Ectodermal cell (in vitro differentiated cells): ENCODE data around the gene ITGB5.

Experiments
- H3K27ac ChIP-seq: 2 replicates; pipeline ENCODE4 v1.7.0; 2013; ENCODE audit warnings: mild to moderate bottlenecking, low read depth, low read length; ENCODE audit not compliant: insufficient read depth, poor library complexity, severe bottlenecking
- H3K27me3 ChIP-seq: 2 replicates; pipeline ENCODE4 v1.7.0; 2013; ENCODE audit warnings: mild to moderate bottlenecking, low read length; ENCODE audit not compliant: insufficient read depth, control insufficient read depth, poor library complexity, severe bottlenecking
- H3K36me3 ChIP-seq: one replicate; pipeline ENCODE4 v1.7.0; 2013; ENCODE audit warnings: low read length; ENCODE audit not compliant: control insufficient read depth, insufficient read depth
- H3K4me1 ChIP-seq: one replicate; pipeline ENCODE4 v1.7.0; 2013; ENCODE audit warnings: low read length; ENCODE audit not compliant: control insufficient read depth, insufficient read depth
- H3K4me3 ChIP-seq: 2 replicates; pipeline ENCODE4 v1.7.0; 2013; ENCODE audit warnings: low read depth, low read length, control low read depth; ENCODE audit not compliant: insufficient read depth
- H3K9me3 ChIP-seq: 2 replicates; pipeline ENCODE4 v1.7.0; 2013; ENCODE audit warnings: mild to moderate bottlenecking, low read length, moderate library complexity; ENCODE audit not compliant: control insufficient read depth
- WGBS, 2 experiments: methylation state at CpG; one replicate each; pipeline ENCODE4 v1.1.7; 2013; ENCODE audit warnings: missing lambda C conversion rate in 2 of 2; 5-methylcytosine and 5-hydroxymethylcytosine counted together

Gene ITGB5

DNA sequence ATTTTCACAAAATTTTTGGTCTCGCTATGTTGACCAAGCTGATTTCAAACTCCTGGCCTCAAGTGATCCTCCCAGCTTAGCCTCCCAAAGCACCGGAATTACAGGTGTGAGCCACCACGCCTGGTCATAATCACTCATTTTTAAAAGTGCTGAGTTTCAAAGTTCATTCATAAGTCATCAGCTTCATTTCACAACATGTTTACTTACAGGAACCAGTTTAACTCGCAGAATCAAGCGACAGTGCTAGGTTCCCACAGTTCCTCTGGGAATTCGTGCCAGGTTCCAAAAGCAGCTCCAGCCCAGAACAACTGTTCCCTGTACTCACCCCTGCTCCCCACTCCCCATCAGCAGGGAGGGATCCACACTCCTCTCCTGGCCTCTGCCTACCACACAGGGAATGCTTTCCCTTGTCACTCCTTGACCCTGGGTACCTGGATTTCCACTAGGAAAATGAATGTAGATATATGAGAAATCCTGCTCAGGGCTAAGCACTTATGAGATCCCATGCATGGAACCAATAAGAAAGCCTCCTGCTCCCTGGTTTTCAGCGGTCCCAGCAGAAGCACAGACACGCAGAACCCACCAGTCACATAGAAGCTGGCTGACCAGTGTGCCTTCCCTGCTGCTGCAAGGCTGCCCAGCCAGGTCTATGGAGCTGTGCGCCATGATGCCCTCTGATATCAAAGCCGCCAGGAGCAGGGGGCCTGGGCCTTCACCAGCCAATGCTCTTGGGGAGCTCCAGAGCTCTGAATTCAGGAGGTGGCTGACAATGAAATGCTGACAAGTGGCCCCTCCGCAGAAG, 72.3 kb downstream of the ITGB5 start:
- Histone ChIP-seq H3K4me1 (no peaks in the 10 kb centered on the region), H3K9me3 (no peaks in the 10 kb centered on the region), H3K27ac (no peak overlapping the region)

DNA sequence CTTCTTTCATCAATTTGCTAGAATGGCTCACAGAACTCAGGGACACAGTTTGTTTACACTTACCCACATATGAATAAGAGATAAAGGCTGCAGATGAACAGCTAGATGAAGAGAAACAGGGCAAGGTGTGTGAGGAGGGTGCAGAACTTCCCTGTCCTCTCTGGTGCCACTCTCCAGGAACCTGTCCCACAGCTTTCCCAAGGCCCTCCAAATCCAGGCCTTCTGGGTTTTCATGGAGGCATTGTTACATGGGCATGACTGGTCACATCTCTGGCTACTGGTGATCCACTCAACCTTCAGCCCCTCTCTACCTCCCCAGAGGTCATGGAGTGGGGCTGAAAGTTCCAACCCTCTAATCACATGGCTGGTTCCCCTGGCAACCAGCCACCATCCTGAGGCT, 73.6 kb downstream of the ITGB5 start:
- H3K36me3 ChIP-seq = no peaks in the 10 kb centered on the region
- no peak overlapping the region for H3K4me3 ChIP-seq
- no peak overlapping the region for H3K27ac ChIP-seq
- no peaks in the 10 kb centered on the region for H3K4me1 ChIP-seq
- no peaks in the 10 kb centered on the region for H3K9me3 ChIP-seq
- no peaks in the 10 kb centered on the region for H3K27me3 ChIP-seq

More for the DNA sequence above, 72.3 kb downstream of the ITGB5 start:
- Histone ChIP-seq H3K27me3 (no peaks in the 10 kb centered on the region), H3K36me3 (no peaks in the 10 kb centered on the region), H3K4me3 (no peak overlapping the region)
- WGBS, 2 experiments = 96 to 97% methylated on average over 11 of the region's 11 CpGs

DNA sequence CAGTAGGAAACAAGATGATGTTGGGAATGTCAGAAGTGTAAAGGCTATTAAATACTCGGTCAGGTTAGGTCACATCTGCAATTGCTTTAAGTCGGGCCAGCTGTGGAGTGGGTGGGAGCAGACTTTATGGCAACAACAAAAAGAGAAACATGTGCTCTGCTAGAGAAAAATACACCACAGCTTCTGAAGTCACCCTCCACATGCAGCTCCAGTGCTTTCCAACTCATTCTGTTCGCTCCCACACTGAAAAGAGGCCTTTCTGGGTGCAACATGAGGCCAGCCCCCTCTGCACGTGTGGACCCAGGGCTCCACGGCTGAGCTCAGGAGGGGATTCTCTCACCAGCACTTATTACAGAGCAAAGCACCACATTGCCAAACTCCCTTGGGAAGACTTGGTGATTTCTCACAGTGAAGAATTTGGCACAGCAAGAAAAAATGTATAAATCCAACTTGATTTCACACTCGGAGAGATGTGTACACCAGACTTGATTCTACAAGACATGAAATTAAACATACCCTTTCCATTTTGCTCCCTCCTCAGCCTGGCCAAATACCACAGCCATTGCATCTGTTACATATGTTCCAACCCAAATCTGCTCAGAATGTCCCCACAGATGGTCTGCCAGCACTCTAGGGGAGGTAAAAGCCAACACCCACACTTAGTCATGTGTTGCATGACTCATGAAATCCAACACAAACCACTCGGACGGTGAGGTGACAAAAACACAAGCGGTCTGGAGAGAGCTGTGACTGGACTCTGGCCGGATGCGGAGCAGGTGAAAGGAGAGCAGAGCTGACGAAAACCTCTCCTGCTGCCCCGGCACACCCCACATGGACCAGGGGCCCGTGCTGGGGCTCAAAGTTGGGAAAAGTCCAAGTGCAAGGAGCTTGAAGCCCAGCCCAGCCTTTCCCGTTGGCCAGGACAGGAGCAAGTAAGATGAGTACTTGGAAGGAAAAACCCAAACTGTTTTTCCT, 74.6 kb downstream of the ITGB5 start:
- 93 to 95% methylated on average over 15 of the region's 15 CpGs for whole genome bisulfite sequencing, 2 experiments
- no peaks in the 10 kb centered on the region for H3K9me3 ChIP-seq
- H3K4me3 ChIP-seq = no peak overlapping the region
- H3K4me1 ChIP-seq = no peaks in the 10 kb centered on the region
- no peak overlapping the region for H3K27ac ChIP-seq
- no peaks in the 10 kb centered on the region for H3K36me3 ChIP-seq
- H3K27me3 ChIP-seq = no peaks in the 10 kb centered on the region

DNA sequence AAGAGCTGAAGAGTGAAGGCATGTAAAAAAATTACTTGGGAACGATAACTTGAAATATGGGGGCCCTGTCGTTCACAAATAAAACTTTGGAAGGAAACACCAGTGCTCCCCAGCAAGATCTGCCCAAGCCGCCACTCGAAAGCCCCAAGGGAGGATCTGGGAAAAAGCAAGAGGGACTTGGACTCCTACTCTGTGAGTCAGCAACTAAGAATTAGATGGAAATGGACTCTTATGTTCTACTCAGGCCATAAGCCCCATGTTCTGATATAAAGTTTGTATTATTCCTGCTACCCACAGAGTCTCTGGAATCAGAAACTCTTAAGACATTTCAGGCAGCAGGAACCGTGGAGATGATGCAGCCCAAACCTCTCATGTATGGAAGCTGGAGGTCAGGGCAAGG, 75.7 kb downstream of the ITGB5 start:
- Histone ChIP-seq H3K27me3 (no peaks in the 10 kb centered on the region), H3K9me3 (no peaks in the 10 kb centered on the region), H3K4me1 (no peaks in the 10 kb centered on the region), H3K4me3 (no peak overlapping the region), H3K27ac (no peak overlapping the region), H3K36me3 (no peaks in the 10 kb centered on the region)
- WGBS, 2 experiments = 90 to 95% methylated on average over 5 of the region's 5 CpGs

DNA sequence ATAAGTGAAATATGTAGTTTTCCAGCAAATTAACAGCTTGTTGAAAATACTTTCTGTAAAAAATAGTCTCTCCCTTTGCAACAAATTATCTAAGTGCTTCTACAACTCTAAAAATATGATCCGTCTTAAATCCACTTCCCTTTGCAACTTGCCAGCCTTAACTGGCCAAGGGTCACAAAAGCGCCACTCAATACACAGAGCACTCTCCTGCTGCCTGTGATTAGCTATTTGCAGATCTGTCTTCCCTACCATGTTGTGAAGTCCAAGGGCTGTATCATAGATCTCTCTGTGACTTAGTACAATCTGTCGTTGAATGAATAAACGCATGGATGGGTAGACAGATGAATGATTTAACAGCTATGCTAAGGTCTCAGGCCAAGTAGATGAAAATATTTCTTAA, 76.2 kb downstream of the ITGB5 start:
- Histone ChIP-seq H3K27me3 (no peaks in the 10 kb centered on the region), H3K9me3 (no peaks in the 10 kb centered on the region), H3K4me3 (no peak overlapping the region), H3K4me1 (no peaks in the 10 kb centered on the region), H3K36me3 (no peaks in the 10 kb centered on the region), H3K27ac (no peak overlapping the region)
- whole genome bisulfite sequencing, 2 experiments = 92 to 97% methylated on average over 4 of the region's 4 CpGs

DNA sequence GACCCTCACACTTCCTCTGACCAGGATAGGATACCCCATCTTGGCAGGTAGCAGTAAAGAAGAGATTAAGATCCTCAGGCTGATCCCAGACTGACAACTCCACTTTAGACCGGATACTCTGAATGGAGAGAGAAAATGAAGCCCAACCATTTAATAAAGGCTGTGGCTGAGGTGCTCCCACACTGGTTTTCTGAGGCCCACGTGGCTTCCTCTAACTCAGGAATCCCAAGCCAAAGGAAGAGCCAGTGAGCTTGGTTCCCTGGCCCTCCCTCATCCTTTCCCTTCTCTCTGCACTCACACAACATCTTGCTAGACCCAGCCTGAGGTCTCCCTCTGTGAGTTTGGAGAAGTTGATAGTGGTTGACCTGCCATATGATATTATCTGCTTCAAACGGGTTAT, 78.1 kb downstream of the ITGB5 start:
- H3K4me1 ChIP-seq = no peaks in the 10 kb centered on the region
- H3K27me3 ChIP-seq = no peaks in the 10 kb centered on the region

DNA sequence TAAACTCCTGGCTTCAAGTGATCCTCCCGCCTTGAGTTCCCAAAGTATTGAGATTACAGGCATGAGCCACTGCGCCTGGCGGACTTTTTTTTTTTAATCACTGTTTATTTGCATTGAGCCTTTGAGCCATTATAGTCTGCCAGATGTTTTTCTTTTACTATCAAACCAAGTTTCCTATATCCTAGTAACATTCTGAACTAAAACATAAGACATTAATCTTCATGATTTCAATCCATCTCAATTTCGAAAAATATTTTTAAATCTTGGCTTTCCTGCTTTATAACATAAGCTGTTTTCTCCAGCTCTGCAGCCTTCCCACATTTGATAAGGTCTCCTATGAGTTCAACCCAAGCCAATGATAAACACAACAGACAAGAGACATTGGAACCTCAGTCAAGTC, 81.5 kb downstream of the ITGB5 start:
- Histone ChIP-seq H3K4me3 (no peak overlapping the region), H3K4me1 (peaks cover 20% of the 10 kb centered on the region), H3K36me3 (no peaks in the 10 kb centered on the region), H3K27ac (no peak overlapping the region), H3K9me3 (no peaks in the 10 kb centered on the region), H3K27me3 (no peaks in the 10 kb centered on the region)
- 88 to 94% methylated on average over 4 of the region's 4 CpGs for WGBS, 2 experiments

More for the DNA sequence above, 78.1 kb downstream of the ITGB5 start:
- Histone ChIP-seq H3K27ac (no peak overlapping the region), H3K36me3 (no peaks in the 10 kb centered on the region), H3K4me3 (no peak overlapping the region), H3K9me3 (no peaks in the 10 kb centered on the region)
- 87 to 89% methylated on average over 3 of the region's 3 CpGs for WGBS, 2 experiments

DNA sequence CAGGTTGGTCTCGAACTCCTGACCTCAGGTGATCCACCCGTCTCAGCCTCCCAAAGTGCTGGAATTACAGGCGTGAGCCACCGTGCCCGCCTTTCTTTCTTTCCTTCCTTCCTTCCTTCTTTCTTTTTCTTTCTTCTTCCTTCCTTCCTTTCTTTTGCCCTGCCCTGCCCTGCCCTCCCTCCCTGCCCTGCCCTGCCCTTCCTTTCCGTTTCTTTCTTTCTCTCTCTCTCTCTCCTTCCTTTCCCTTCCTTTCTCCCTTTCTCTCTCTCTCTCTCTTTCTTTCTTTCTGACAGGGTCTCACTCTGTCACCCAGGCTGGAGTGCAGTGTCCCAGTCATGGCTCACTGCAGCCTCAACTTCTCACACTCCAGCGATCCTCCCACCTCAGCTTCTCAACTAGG, 82.3 kb downstream of the ITGB5 start:
- no peaks in the 10 kb centered on the region for H3K9me3 ChIP-seq
- H3K27ac ChIP-seq = no peak overlapping the region
- no peak overlapping the region for H3K4me3 ChIP-seq
- no peaks in the 10 kb centered on the region for H3K36me3 ChIP-seq
- peaks cover 22% of the 10 kb centered on the region for H3K4me1 ChIP-seq
- WGBS, 2 experiments = 91 to 93% methylated on average over 7 of the region's 7 CpGs
- H3K27me3 ChIP-seq = no peaks in the 10 kb centered on the region

DNA sequence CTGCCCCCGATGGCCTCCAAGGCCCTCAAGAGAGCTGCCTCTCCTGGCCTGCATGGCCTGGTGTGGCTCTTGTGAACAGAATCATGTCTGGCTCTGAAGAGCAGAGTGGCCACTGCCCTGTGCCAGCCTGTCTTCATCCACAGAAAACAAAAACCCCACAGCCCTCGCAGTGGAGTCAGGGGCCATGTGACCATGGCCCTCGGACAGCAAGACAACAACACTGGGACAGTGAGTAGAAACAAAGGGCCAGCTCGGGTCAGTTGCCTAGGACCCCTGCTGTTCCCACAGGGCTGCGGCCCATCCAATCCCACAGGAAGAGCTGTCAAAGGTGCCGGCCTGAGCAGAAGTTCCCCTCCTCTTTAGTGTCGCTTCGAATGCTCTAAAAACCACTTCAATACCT, 84.5 kb downstream of the ITGB5 start:
- no peak overlapping the region for H3K4me3 ChIP-seq
- WGBS, 2 experiments = 55 to 57% methylated on average over 8 of the region's 8 CpGs
- H3K9me3 ChIP-seq = no peaks in the 10 kb centered on the region
- no peaks in the 10 kb centered on the region for H3K27me3 ChIP-seq
- H3K4me1 ChIP-seq = peaks cover 22% of the 10 kb centered on the region
- H3K36me3 ChIP-seq = no peaks in the 10 kb centered on the region
- H3K27ac ChIP-seq = no peak overlapping the region

DNA sequence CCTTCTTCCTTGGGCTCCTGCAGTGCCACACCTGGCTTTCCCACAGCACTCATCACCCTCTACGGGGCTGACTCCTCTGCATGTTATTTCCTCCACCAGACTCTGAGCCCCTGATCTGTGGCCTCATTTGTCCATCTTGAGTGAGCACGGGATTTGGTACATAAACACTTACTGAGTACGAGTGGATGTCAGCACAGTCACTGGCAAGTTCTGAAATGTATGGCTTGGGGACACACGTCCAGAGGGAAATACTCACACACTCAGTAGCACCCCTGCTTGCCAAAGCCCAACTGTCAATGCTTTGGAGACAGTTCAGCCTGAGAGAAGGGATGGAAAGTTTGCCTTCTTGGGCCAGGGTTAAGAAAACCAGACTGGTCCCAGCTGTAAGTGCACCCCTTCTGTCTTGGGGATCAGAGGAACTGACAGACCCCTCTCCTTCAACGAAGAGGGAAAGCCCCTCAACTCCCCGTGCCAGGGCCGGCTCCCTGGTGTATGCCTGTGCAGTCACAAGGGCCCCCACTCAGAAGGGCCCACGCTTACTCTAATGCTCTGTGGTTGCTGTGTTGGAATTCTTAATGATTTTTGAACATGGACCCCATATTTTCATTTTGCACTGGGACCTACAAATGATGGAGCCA, 85.0 kb downstream of the ITGB5 start:
- no peaks in the 10 kb centered on the region for H3K27me3 ChIP-seq
- WGBS, 2 experiments = 94 to 96% methylated on average over 8 of the region's 8 CpGs
- H3K4me3 ChIP-seq = no peak overlapping the region
- no peaks in the 10 kb centered on the region for H3K9me3 ChIP-seq
- no peak overlapping the region for H3K27ac ChIP-seq
- peaks cover 22% of the 10 kb centered on the region for H3K4me1 ChIP-seq
- H3K36me3 ChIP-seq = no peaks in the 10 kb centered on the region
